Measurements from ENCODE around the gene QPCTL. TPM values are rescaled to one million over a fixed set of nuclear protein-coding genes. Genes with fewer than 3 reads are reported as not detected.

Gene QPCTL
- total RNA-seq, 1 donor from 2014 or later: 21.1 TPM

DNA sequence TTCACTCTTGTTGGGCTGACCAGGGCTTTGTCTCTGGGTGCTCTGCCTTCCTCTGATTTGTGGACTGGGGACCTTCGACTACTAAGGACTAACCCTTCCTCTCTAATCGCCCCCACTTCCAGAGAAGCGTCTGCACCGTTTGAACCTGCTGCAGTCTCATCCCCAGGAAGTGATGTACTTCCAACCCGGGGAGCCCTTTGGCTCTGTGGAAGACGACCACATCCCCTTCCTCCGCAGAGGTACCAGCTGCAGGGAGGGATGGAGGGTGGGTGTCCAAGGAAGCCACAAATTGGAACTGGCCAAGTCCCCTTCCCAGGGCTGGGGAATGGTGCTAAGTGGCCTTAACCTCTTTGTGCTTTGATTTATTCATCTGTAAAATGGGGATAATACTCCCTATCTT lies 9.2 kb downstream of the QPCTL start:
- H3K4me3 Mint-ChIP-seq: no peak overlapping the region
- H3K4me1 Mint-ChIP-seq: peaks cover 18% of the 10 kb centered on the region
- ATAC-seq (ENCODE audit: low read depth) (no peak), DNase-seq (no peak)
- TF ChIP-seq, protein P1, sequence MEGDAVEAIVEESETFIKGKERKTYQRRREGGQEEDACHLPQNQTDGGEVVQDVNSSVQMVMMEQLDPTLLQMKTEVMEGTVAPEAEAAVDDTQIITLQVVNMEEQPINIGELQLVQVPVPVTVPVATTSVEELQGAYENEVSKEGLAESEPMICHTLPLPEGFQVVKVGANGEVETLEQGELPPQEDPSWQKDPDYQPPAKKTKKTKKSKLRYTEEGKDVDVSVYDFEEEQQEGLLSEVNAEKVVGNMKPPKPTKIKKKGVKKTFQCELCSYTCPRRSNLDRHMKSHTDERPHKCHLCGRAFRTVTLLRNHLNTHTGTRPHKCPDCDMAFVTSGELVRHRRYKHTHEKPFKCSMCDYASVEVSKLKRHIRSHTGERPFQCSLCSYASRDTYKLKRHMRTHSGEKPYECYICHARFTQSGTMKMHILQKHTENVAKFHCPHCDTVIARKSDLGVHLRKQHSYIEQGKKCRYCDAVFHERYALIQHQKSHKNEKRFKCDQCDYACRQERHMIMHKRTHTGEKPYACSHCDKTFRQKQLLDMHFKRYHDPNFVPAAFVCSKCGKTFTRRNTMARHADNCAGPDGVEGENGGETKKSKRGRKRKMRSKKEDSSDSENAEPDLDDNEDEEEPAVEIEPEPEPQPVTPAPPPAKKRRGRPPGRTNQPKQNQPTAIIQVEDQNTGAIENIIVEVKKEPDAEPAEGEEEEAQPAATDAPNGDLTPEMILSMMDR (IDR thresholded peaks at IDR 0.05): no peak
- intact Hi-C loops (cut with micrococcal nuclease): no loop called here
- H3K27me3 Mint-ChIP-seq: no peaks in the 10 kb centered on the region
- H3K27ac Mint-ChIP-seq: no peak overlapping the region
- CTCF ChIA-PET: no interaction called here
- no peaks in the 10 kb centered on the region for H3K9me3 Mint-ChIP-seq
- H3K36me3 Mint-ChIP-seq (ENCODE audit: low read depth): peaks cover 36% of the 10 kb centered on the region
- POLR2A ChIA-PET: interaction anchor here (0.9 kb wide), 1 partner anchor 9 kb away, joined by 4 read pairs; the partner anchor contains the start of gene QPCTL

DNA sequence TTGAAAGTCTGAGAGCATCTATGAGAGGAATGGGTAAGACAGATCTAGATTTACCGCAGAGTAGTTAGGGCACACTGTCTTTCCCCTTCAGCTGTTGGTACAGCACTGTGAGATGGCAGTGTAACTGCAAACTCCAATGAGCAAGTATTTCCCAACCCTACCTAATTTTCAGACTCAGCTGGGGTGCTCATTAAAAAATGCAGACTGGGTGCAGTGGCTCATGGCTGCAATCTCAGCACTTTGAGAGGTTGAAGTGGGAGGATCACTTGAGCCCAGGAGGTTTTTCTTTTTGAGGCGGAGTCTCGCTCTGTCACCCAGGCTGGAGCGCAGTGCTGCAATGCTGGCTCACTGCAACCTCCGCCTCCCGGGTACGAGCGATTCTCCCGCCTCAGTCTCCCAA lies 12.6 kb downstream of the QPCTL start:
- ATAC-seq (ENCODE audit: low read depth) (no peak), DNase-seq (no peak)
- ChIA-PET POLR2A (interaction anchor here (1.0 to 5.1 kb wide), 4 partner anchors 12 to 64 kb away, joined by 3 to 74 read pairs (median 16); partner anchors contain the start of genes FBXO46, QPCTL and SIX5), CTCF (interaction anchor here (0.6 to 5.5 kb wide), 2 partner anchors 12 to 755 kb away, joined by 3 to 36 read pairs; partner anchors contain the start of genes QPCTL and SNRPD2)
- H3K4me1 Mint-ChIP-seq: peaks cover 31% of the 10 kb centered on the region
- intact Hi-C loops (cut with micrococcal nuclease): no loop called here
- H3K9me3 Mint-ChIP-seq: no peaks in the 10 kb centered on the region
- H3K27ac Mint-ChIP-seq: no peak overlapping the region
- TF ChIP-seq, protein P1 (IDR thresholded peaks at IDR 0.05): no peak
- no peaks in the 10 kb centered on the region for H3K27me3 Mint-ChIP-seq
- no peak overlapping the region for H3K4me3 Mint-ChIP-seq
- H3K36me3 Mint-ChIP-seq (ENCODE audit: low read depth): peaks cover 35% of the 10 kb centered on the region

DNA sequence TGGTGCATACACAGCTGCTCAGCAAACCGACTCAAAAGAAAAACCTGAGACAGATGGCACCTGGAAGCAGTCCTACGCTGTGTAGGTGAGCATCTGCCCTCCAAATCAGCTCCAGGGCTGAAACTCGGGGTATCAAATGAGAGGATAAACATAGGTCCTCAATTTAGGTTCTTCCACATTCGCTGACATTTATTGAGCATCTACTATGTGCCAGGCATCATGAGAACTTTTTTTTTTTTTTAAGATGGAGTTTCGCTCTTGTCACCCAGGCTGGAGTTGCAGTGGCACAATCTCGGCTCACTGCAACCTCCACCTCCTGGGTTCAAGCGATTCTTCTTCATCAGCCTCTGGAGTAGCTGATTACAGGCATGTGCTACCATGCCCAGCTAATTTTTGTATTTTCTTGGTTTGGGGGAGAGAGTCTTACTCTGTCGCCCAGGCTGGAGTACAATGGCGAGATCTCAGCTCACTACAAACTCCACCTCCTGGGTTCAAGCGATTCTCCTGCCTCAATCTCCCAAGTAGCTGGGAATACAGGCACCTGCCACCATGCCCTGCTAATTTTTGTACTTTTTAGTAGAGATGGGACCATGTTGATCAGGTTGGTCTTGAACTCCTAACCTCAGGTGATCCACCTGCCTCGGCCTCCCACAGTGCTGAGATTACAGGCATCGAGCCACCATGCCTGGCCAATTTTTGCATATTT lies 13.4 kb downstream of the QPCTL start:
- no peak for DNase-seq
- intact Hi-C loops (cut with micrococcal nuclease): loop anchor here (1.0 kb wide), 1 partner anchor 14 kb away; the partner anchor contains the start of gene QPCTL
- POLR2A ChIA-PET: interaction anchor here (0.7 to 5.1 kb wide), 10 partner anchors 11 to 751 kb away, joined by 3 to 74 read pairs (median 6); partner anchors contain the start of genes FBXO46, QPCTL, SIX5 and SNRPD2
- peaks cover 37% of the 10 kb centered on the region for H3K4me1 Mint-ChIP-seq
- CTCF ChIA-PET: interaction anchor here (0.6 to 5.5 kb wide), 3 partner anchors 13 to 754 kb away, joined by 3 to 36 read pairs (median 3); partner anchors contain the start of genes QPCTL and SNRPD2
- ATAC-seq (ENCODE audit: low read depth): no peak
- peak overlapping the region; percentile 88 for H3K27ac Mint-ChIP-seq
- no peaks in the 10 kb centered on the region for H3K27me3 Mint-ChIP-seq
- TF ChIP-seq, protein P1 (IDR thresholded peaks at IDR 0.05): no peak
- no peaks in the 10 kb centered on the region for H3K9me3 Mint-ChIP-seq
- peaks cover 42% of the 10 kb centered on the region for H3K36me3 Mint-ChIP-seq (ENCODE audit: low read depth)
- H3K4me3 Mint-ChIP-seq: no peak overlapping the region

DNA sequence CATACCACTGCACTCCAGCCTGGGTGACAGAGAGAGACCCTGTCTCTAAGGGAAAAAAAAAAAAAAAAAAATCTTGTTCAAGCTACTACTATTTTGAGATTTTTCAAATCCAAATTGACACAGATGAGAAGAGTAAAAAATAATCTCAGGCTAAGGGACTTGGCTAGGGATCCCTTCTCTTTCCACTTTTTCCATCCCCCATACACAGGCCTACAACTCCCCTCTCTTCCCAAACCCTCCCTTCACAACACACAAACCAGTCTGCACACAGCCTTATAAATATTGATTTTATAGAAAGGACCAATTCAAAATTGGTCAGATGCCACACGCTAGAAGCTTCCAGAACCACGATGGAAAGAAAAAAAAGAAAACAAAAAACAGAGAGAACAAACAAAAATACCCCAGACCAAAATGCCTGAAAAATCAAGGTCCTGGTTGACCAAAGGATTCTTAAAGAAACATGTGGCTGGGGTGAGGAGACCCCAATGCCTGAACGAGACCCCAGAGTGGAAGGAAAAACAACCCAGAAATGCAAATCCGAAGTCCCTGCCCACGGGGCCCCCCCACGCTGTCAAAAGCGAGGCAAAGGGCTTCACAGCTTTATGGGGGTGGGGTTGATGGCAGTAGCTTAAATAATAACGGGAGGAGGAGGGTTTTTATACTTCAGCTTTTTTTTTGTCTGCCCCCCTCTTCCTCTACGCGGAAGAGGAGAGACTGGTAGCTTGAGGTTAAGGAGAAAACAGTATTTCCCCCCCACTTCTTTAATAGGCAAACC lies 18.1 kb downstream of the QPCTL start:
- intact Hi-C loops (cut with micrococcal nuclease): no loop called here
- POLR2A ChIA-PET: interaction anchor here (0.6 to 1.4 kb wide), 7 partner anchors 12 to 1146 kb away, joined by 3 to 13 read pairs (median 3); partner anchors contain the start of genes QPCTL and SIX5
- Mint-ChIP-seq H3K4me3 (no peak overlapping the region), H3K36me3 (ENCODE audit: low read depth) (peaks cover 33% of the 10 kb centered on the region), H3K4me1 (peaks cover 41% of the 10 kb centered on the region), H3K27me3 (no peaks in the 10 kb centered on the region), H3K27ac (peak overlapping the region; percentile 55), H3K9me3 (no peaks in the 10 kb centered on the region)
- CTCF ChIA-PET: no interaction called here
- no peak for DNase-seq
- TF ChIP-seq, protein P1 (IDR thresholded peaks at IDR 0.05): no peak
- no peak for ATAC-seq (ENCODE audit: low read depth)
